ENCODE measurements around the gene DTNBP1.
"Not testable (repeated sequence)": the region's sequence is repeated elsewhere in the genome, so short reads cannot be mapped to it uniquely, and the experiment has no call there.

GRCh38 chr6:15666896-15667295 is 4.1 kb upstream of the DTNBP1 start:
- TF ChIP-seq POLR2A (IDR thresholded peaks at IDR 0.05; ENCODE audit: low read length); GATA1 (IDR thresholded peaks at IDR 0.05; ENCODE audit: low read depth, low read length): not testable (repeated sequence)

Measured in erythroblast (primary cell).